Mesenteric fat pad (tissue), 1 donor: ENCODE results near the gene PTCD1. TPM values are rescaled to one million over a fixed set of nuclear protein-coding genes. Genes with fewer than 3 reads are reported as not detected.
"Not testable (repeated sequence)": the region's sequence is repeated elsewhere in the genome, so short reads cannot be mapped to it uniquely, and the experiment has no call there.

Experiments used
- DNase-seq: peaks from one replicate; pipeline ENCODE4 v3.0.0-alpha.2; 2020; ENCODE audit warnings: low spot score
- total RNA-seq: library from RNA; stranded (reverse); fragmentation: NEBNext Ultra II Directional; extraction: Animal tissue kit (Norgen Biotek cat#: 25700); gene quantifications from one replicate; pipeline ENCODE4 v1.2.1, GENCODE V29; 2021
- donor health status: DM: yes; HTN: yes; CAD: no.

PTCD1 gene
- total RNA-seq, 1 donor from 2014 or later, result 11.7 TPM

- DNase-seq, result no peak
Measured at GRCh38 chr7:99449326-99449725, 10.7 kb upstream of the PTCD1 start.

GRCh38 chr7:99448855-99449254 is 10.3 kb upstream of the PTCD1 start:
- no peak for DNase-seq

- no peak for DNase-seq
Measured at GRCh38 chr7:99447943-99448342, 9.3 kb upstream of the PTCD1 start.

GRCh38 chr7:99446096-99446495 is 7.5 kb upstream of the PTCD1 start:
- DNase-seq, result no peak

GRCh38 chr7:99440195-99440594 is 1.6 kb upstream of the PTCD1 start:
- DNase-seq, result no peak

GRCh38 chr7:99437946-99438572 is 539 bp downstream of the PTCD1 start:
- no peak for DNase-seq

- DNase-seq, result no peak
Measured at GRCh38 chr7:99433158-99433557, 5.4 kb downstream of the PTCD1 start.

GRCh38 chr7:99431756-99432540 is 6.7 kb downstream of the PTCD1 start:
- not testable (repeated sequence) for DNase-seq

- DNase-seq, result no peak
Measured at GRCh38 chr7:99429756-99430155, 8.8 kb downstream of the PTCD1 start.

- no peak for DNase-seq
Measured at GRCh38 chr7:99428972-99429566, 9.5 kb downstream of the PTCD1 start.

- no peak for DNase-seq
Measured at GRCh38 chr7:99424932-99425730, 13.5 kb downstream of the PTCD1 start.

- DNase-seq, result no peak
Measured at GRCh38 chr7:99422625-99423024, 16.0 kb downstream of the PTCD1 start.

GRCh38 chr7:99422186-99422585 is 16.4 kb downstream of the PTCD1 start:
- no peak for DNase-seq

- no peak for DNase-seq
Measured at GRCh38 chr7:99420986-99421385, 17.6 kb downstream of the PTCD1 start.

- no peak for DNase-seq
Measured at GRCh38 chr7:99420213-99420612, 18.4 kb downstream of the PTCD1 start.

- DNase-seq, result no peak
Measured at GRCh38 chr7:99419323-99420021, 19.1 kb downstream of the PTCD1 start.

- DNase-seq, result no peak
Measured at GRCh38 chr7:99418260-99418659, 20.3 kb downstream of the PTCD1 start.

GRCh38 chr7:99415513-99416127 is 23.0 kb downstream of the PTCD1 start:
- DNase-seq, result not testable (repeated sequence)

GRCh38 chr7:99410635-99411034 is 28.0 kb downstream of the PTCD1 start:
- DNase-seq, result no peak

- DNase-seq, result no peak
Measured at GRCh38 chr7:99409806-99410205, 28.8 kb downstream of the PTCD1 start.

GRCh38 chr7:99409192-99409572 is 29.4 kb downstream of the PTCD1 start:
- DNase-seq, result no peak
